Gastrocnemius medialis (tissue), 4 donors: Measurements from ENCODE around the gene SSR1. TPM values are rescaled to one million over a fixed set of nuclear protein-coding genes. Genes with fewer than 3 reads are reported as not detected.
"Not testable (repeated sequence)": the region's sequence is repeated elsewhere in the genome, so short reads cannot be mapped to it uniquely, and the experiment has no call there.

Experiments
- ATAC-seq, 2 donors: fragments of 150-250 bp; one replicate each; pipeline ENCODE4 v1.9.1; 2016
- DNase-seq, 2 donors: peaks; one replicate each; pipeline ENCODE4 v3.0.0-alpha.2; 2019
- H3K27ac ChIP-seq, 4 donors: fragments of 200-600 bp; sonication (generic); 1 replicate in 1 of 4; 2 replicates in 3 of 4; pipeline ENCODE4 v1.5.1; 2016 to 2018; ENCODE audit warnings: mild to moderate bottlenecking in 2 of 4, moderate library complexity in 1 of 4
- H3K27me3 ChIP-seq, 3 donors: fragments of 200-600 bp; sonication (generic) in 2 of 3; 1 replicate in 1 of 3; 2 replicates in 2 of 3; pipeline versions ENCODE4 v1.5.1 to v1.6.0; 2016 to 2019; ENCODE audit warnings: mild to moderate bottlenecking in 1 of 3, moderate library complexity in 1 of 3
- H3K36me3 ChIP-seq, 2 donors: fragments of 200-600 bp; sonication (generic) in 1 of 2; one replicate each; pipeline ENCODE4 v1.5.1; 2017 to 2018
- H3K4me1 ChIP-seq, 2 donors: fragments of 200-600 bp; sonication (generic) in 1 of 2; one replicate each; pipeline ENCODE4 v1.5.1; 2016 to 2017; ENCODE audit warnings: mild to moderate bottlenecking in 2 of 2
- H3K4me3 ChIP-seq, 4 donors: fragments of 200-600 bp; sonication (generic) in 3 of 4; 1 replicate in 1 of 4; 2 replicates in 3 of 4; pipeline ENCODE4 v1.5.1; 2016 to 2019; ENCODE audit warnings: mild to moderate bottlenecking in 2 of 4
- H3K9me3 ChIP-seq, 3 donors: fragments of 200-600 bp; sonication (generic) in 2 of 3; 1 replicate in 1 of 3; 2 replicates in 2 of 3; pipeline ENCODE4 v1.5.1; 2016 to 2019
- CTCF ChIP-seq, 5 experiments: fragments of 450-650 bp in 3 of 5; fragments of 200-600 bp in 2 of 5; sonication (generic) in 2 of 5; IDR thresholded peaks in 4 of 5; conservative IDR thresholded peaks in 1 of 5; 1 replicate in 4 of 5; 2 replicates in 1 of 5; pipeline ENCODE4 v1.5.1; 2016 to 2019; ENCODE audit warnings: antibody characterized with exemption in 5 of 5, mild to moderate bottlenecking in 3 of 5, moderate library complexity in 3 of 5
- POLR2A ChIP-seq, 2 donors: fragments of 450-650 bp; IDR thresholded peaks; one replicate each; pipeline ENCODE4 v1.6.1; 2017; ENCODE audit warnings: antibody characterized with exemption in 2 of 2, mild to moderate bottlenecking in 2 of 2, moderate library complexity in 2 of 2
- in situ Hi-C, 4 donors: fragments of 200-750 bp; cut with MboI; loops; one replicate each; pipeline versions ENCODE4 v1.15.0 to v1.8.0; 2017; ENCODE audit warnings: low sequenced_read_pairs in 4 of 4
- intact Hi-C: fragments of 100-400 bp; cut with DNase I; formaldehyde crosslinking; loops from one replicate; pipeline ENCODE4 v1.15.1; 2023; ENCODE audit warnings: low total_unique reads
- total RNA-seq, 4 donors: library from RNA; depleted of rRNA; stranded (reverse); fragments of >200 nt; gene quantifications; one replicate each; pipeline versions ENCODE4 v1.1.0 to v1.2.3, GENCODE V29; 2016

The SSR1 gene
- total RNA-seq: 10 to 100 TPM; 11.8 to 36.8 (median 18.6) TPM

GRCh38 chr6:7312616-7313504 is at the start of gene SSR1:
Gene SSR1, minus strand, starts transcription at chr6:7313199. Its CDS starts 79 bp downstream, at chr6:7313120.
- Histone ChIP-seq H3K4me1 (peaks cover 14 to 19% of the 10 kb centered on the region in 2 donors), H3K36me3 (peaks cover 0 to 18% of the 10 kb centered on the region in 2 donors), H3K27ac (peak within 1 kb of the TSS; percentile 85 to 98 (median 96)), H3K27me3 (no peaks in the 10 kb centered on the region), H3K4me3 (peak within 1 kb of the TSS; percentile 83 to 100 (median 96)), H3K9me3 (no peaks in the 10 kb centered on the region)
- peak; percentile 95 to 96 for DNase-seq
- no peak for TF ChIP-seq CTCF (IDR thresholded peaks at IDR 0.05 in 4 of 5, conservative IDR thresholded peaks at IDR 0.05 in 1 of 5)
- peak; percentile 64 to 74 for TF ChIP-seq POLR2A (IDR thresholded peaks at IDR 0.05)
- ATAC-seq: peak; percentile 95 to 97
- intact Hi-C loops (loop anchor here (1.0 to 5.0 kb wide), 3 partner anchors 76 to 591 kb away; partner anchors contain the start of genes CAGE1, RIOK1 and SNRNP48), in situ Hi-C loops (no loop called here)

GRCh38 chr6:7351916-7352315 is 38.9 kb upstream of the SSR1 start:
- intact Hi-C loops, H3K27me3 ChIP-seq, DNase-seq, H3K27ac ChIP-seq, in situ Hi-C loops, H3K36me3 ChIP-seq, H3K4me3 ChIP-seq, ATAC-seq, H3K4me1 ChIP-seq, H3K9me3 ChIP-seq: not testable (repeated sequence)

- H3K4me3 ChIP-seq, H3K36me3 ChIP-seq, intact Hi-C loops, H3K27ac ChIP-seq, in situ Hi-C loops, DNase-seq, ATAC-seq, H3K9me3 ChIP-seq, H3K4me1 ChIP-seq, H3K27me3 ChIP-seq: not testable (repeated sequence)
Measured at GRCh38 chr6:7350591-7350990, 37.6 kb upstream of the SSR1 start.

- in situ Hi-C loops, H3K27ac ChIP-seq, intact Hi-C loops, H3K4me1 ChIP-seq, H3K9me3 ChIP-seq, DNase-seq, H3K36me3 ChIP-seq, H3K27me3 ChIP-seq, H3K4me3 ChIP-seq, ATAC-seq: not testable (repeated sequence)
Measured at GRCh38 chr6:7347551-7347997, 34.6 kb upstream of the SSR1 start.

- ATAC-seq, H3K4me1 ChIP-seq, H3K36me3 ChIP-seq, in situ Hi-C loops, intact Hi-C loops, H3K4me3 ChIP-seq, H3K27ac ChIP-seq, H3K9me3 ChIP-seq, H3K27me3 ChIP-seq, DNase-seq: not testable (repeated sequence)
Measured at GRCh38 chr6:7344773-7345450, 31.9 kb upstream of the SSR1 start.

- no peak for ATAC-seq
- DNase-seq: no peak
- TF ChIP-seq POLR2A (IDR thresholded peaks at IDR 0.05) (no peak), CTCF (IDR thresholded peaks at IDR 0.05 in 4 of 5, conservative IDR thresholded peaks at IDR 0.05 in 1 of 5) (no peak)
- Histone ChIP-seq H3K36me3 (no peaks in the 10 kb centered on the region), H3K4me3 (no peak overlapping the region), H3K4me1 (no peaks in the 10 kb centered on the region), H3K27me3 (peaks cover 0 to 9% (median 0%) of the 10 kb centered on the region in 3 donors), H3K9me3 (no peaks in the 10 kb centered on the region), H3K27ac (no peak overlapping the region)
- intact Hi-C loops (no loop called here), in situ Hi-C loops (no loop called here)
Measured at GRCh38 chr6:7343546-7344475, 30.8 kb upstream of the SSR1 start.
